HG02970 (cell line): ENCODE data around the gene MUSK.

ENCODE experiments used
- ATAC-seq: cut with Tn5 transposase; IDR thresholded peaks from one replicate; pipeline ENCODE4 v1.9.1; 2021; ENCODE audit warnings: mild to moderate bottlenecking, moderate library complexity, moderate number of reproducible peaks; ENCODE audit not compliant: unreplicated experiment, low FRiP score

Gene MUSK

DNA sequence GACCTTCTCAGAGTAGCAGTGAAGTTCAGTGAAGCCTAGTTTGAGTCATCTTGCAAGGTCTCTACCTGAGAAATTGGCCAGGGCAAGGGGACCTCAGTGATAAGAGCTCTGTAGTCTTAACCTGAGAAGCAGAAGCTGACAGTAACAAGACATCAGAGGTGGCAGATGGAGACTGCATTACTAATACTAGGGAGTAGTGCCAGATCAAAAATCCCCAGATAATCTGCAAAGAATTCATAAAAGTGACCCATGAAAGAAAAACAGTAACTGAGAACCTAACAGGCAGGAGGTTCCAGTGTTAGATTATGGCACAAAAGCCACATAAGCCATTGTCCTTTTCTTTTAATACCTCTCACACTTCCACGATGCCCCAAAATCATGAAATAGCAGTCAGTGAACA, 175.5 kb downstream of the MUSK start:
- no peak for ATAC-seq

DNA sequence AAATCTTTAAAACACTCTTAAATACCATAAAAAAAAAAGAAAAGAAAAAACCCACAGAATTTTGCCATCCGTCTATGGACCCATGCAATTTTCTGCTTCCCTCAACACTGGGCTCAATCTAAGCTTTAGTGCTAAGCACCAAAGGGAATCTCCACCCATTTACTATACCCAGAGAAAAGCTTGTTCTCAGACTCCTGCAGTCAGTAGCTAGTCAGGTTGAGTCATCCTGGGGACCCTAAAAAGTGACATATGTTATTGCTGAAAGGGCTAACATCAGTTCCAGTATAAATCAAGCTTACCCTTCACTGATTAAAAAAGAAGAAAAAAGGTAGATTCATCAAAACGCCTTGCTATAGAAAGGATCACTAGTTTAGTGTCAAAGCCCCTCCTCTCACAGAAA, 177.6 kb downstream of the MUSK start:
- ATAC-seq = no peak

GRCh38 chr9:110847671-110848070, 179.1 kb downstream of the MUSK start:
- no peak for ATAC-seq

DNA sequence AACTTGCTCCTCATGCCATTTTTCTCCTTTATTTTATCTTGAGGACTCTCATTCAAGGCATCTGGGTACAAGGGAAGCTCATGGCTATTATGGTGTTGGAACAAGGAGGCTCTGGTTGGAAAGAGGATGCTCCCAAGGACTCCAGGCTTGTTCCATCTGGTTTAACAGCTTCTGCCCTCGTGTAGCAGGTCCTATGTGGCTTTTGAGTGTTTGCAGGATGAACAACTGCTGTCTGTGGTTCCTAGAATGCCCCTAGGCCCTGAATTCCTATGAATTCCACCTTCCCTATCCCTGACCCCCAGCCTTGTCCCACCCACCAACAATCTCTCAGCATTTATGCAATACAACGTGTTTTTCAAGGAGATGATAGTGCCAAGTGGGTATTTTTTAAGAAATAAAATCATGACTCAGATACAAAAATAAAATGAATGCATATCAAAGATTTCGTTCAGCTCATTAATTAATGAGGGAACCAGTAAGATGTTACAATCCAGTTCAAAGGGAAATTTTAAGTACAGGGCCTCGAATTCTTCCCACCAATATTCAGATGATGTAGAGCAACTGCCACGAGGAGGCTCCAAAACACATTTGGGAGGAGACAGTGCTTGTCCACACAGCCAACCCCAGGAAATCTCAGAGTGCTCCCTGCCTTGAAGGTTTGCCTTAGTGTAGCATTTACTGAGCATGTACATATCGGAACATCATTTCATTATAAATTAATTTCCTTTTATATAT, 182.0 kb downstream of the MUSK start:
- no peak for ATAC-seq
